B cell (primary cell): ENCODE measurements around the gene CDCA5. TPM values are rescaled to one million over a fixed set of nuclear protein-coding genes. Genes with fewer than 3 reads are reported as not detected.

Experiments used
- ATAC-seq: fragments of 200-7000 bp; cut with Tn5 transposase; one replicate; pipeline ENCODE4 v1.10.0; 2021; ENCODE audit warnings: low read depth, mild to moderate bottlenecking, moderate number of reproducible peaks, moderate library complexity
- CTCF ChIA-PET: fragments of 350-600 bp; sonication (Branson Sonifier 250); formaldehyde crosslinking; loops from one replicate; lab custom pipeline; 2021; ENCODE audit warnings: antibody characterized with exemption, inconsistent platforms; lab: Charles Lee
- POLR2A ChIA-PET: fragments of 350-600 bp; sonication (Branson Sonifier 250); formaldehyde crosslinking; loops from one replicate; lab custom pipeline; 2021; ENCODE audit warnings: antibody characterized with exemption; lab: Charles Lee
- DNase-seq: peaks from one replicate; pipeline ENCODE4 v3.0.0; 2013
- H2AFZ ChIP-seq: 2 replicates; pipeline ENCODE4 v1.6.1; 2012; ENCODE audit warnings: mild to moderate bottlenecking, low read depth, low read length; ENCODE audit not compliant: insufficient read depth, poor library complexity, severe bottlenecking
- H3K27ac ChIP-seq, 2 donors: 1 replicate in 1 of 2; 2 replicates in 1 of 2; pipeline ENCODE4 v1.5.1; 2012 to 2013; ENCODE audit warnings: low read length in 2 of 2, mild to moderate bottlenecking in 2 of 2, moderate library complexity in 1 of 2
- H3K27me3 ChIP-seq, 4 experiments: fragments of 200-600 bp in 1 of 4; sonication (generic) in 1 of 4; replicated peaks in 1 of 4; 1 replicate in 2 of 4; 2 replicates in 2 of 4; pipeline versions ENCODE4 v1.6.1 to v1.7.0; 2013 to 2016; ENCODE audit warnings: low read length in 3 of 4, mild to moderate bottlenecking in 2 of 4, mixed read lengths in 1 of 4, moderate library complexity in 1 of 4; ENCODE audit not compliant: insufficient read depth in 4 of 4, control insufficient read depth in 3 of 4; ENCODE audit errors: control extremely low read depth in 1 of 4
- H3K36me3 ChIP-seq, 2 experiments: replicated peaks in 1 of 2; 1 replicate in 1 of 2; 2 replicates in 1 of 2; pipeline versions ENCODE4 v1.6.1 to v1.7.1; 2013; ENCODE audit warnings: low read length in 1 of 2; ENCODE audit not compliant: insufficient read depth in 2 of 2, control insufficient read depth in 1 of 2; ENCODE audit errors: control extremely low read depth in 1 of 2, extremely low read depth in 1 of 2
- H3K4me1 ChIP-seq, 2 donors: fragments of 200-600 bp in 1 of 2; sonication (generic) in 1 of 2; 1 replicate in 1 of 2; 2 replicates in 1 of 2; pipeline versions ENCODE4 v1.5.1 to v1.6.1; 2013 to 2017; ENCODE audit warnings: low read length in 2 of 2; ENCODE audit not compliant: control insufficient read depth in 2 of 2, insufficient read depth in 2 of 2
- H3K4me2 ChIP-seq: replicated peaks from 2 replicates; pipeline ENCODE3; 2012; ENCODE audit warnings: mild to moderate bottlenecking, low read depth, low read length; ENCODE audit not compliant: poor library complexity, severe bottlenecking
- H3K4me3 ChIP-seq, 5 experiments: fragments of 200-600 bp in 1 of 5; sonication (generic) in 1 of 5; 1 replicate in 3 of 5; 2 replicates in 2 of 5; pipeline versions ENCODE4 v1.5.1 to v1.7.0; 2011 to 2016; ENCODE audit warnings: low read length in 4 of 5, mild to moderate bottlenecking in 4 of 5, low read depth in 2 of 5, control low read depth in 1 of 5, moderate library complexity in 1 of 5; ENCODE audit not compliant: insufficient read depth in 1 of 5; ENCODE audit errors: control extremely low read depth in 1 of 5, extremely low read depth in 1 of 5
- H3K79me2 ChIP-seq: fragments of 200-600 bp; sonication (generic); one replicate; pipeline ENCODE4 v1.6.0; 2016; ENCODE audit warnings: low read length; ENCODE audit not compliant: control insufficient read depth, insufficient read depth
- H3K9ac ChIP-seq: fragments of 200-600 bp; sonication (generic); 2 replicates; pipeline ENCODE4 v1.6.1; 2017; ENCODE audit warnings: mild to moderate bottlenecking, low read length, moderate library complexity
- H3K9me3 ChIP-seq, 3 donors: one replicate each; pipeline versions ENCODE4 v1.6.1 to v1.7.1; 2013; ENCODE audit warnings: low read length in 2 of 3; ENCODE audit not compliant: control insufficient read depth in 2 of 3, insufficient read depth in 1 of 3; ENCODE audit errors: control extremely low read depth in 1 of 3
- H4K20me1 ChIP-seq: 2 replicates; pipeline ENCODE4 v1.6.0; 2012; ENCODE audit warnings: mild to moderate bottlenecking, low read length; ENCODE audit not compliant: insufficient read depth, control insufficient read depth, poor library complexity, severe bottlenecking
- H3K27ac Mint-ChIP-seq: one replicate; pipeline ENCODE4 v1.8.0; 2021; ENCODE audit warnings: mixed read lengths
- H3K27me3 Mint-ChIP-seq: one replicate; pipeline ENCODE4 v1.8.0; 2021; ENCODE audit warnings: mixed read lengths
- H3K4me1 Mint-ChIP-seq: one replicate; pipeline ENCODE4 v1.8.0; 2021; ENCODE audit warnings: mixed read lengths
- H3K4me3 Mint-ChIP-seq: one replicate; pipeline ENCODE4 v1.8.0; 2021; ENCODE audit warnings: mixed read lengths
- H3K9me3 Mint-ChIP-seq: one replicate; pipeline ENCODE4 v1.8.0; 2022; ENCODE audit warnings: mixed read lengths; ENCODE audit not compliant: insufficient read depth
- EZH2 ChIP-seq: IDR thresholded peaks from 2 replicates; pipeline ENCODE4 v1.6.1; 2012; ENCODE audit warnings: borderline replicate concordance, low read depth, mild to moderate bottlenecking, moderate library complexity, low read length; ENCODE audit not compliant: insufficient read depth, poor library complexity, severe bottlenecking
- WGBS: methylation state at CpG from one replicate; pipeline ENCODE4 v1.1.5; 2013; ENCODE audit warnings: missing lambda C conversion rate; ENCODE audit not compliant: insufficient coverage; 5-methylcytosine and 5-hydroxymethylcytosine counted together
- intact Hi-C: fragments of 100-400 bp; cut with micrococcal nuclease; formaldehyde crosslinking; loops from one replicate; pipeline ENCODE4 v1.10.0; 2022
- polyA plus RNA-seq: library from polyadenylated mRNA; depleted of rRNA; stranded (reverse); fragments of >200 nt; gene quantifications from 2 replicates; pipeline ENCODE4 v1.2.3, GENCODE V29; 2012
- total RNA-seq, 2 donors: library from RNA; stranded (reverse); fragments of 120-200 nt in 1 of 2; gene quantifications; 1 replicate in 1 of 2; 2 replicates in 1 of 2; pipeline versions ENCODE4 v1.2.3 to v1.2.4, GENCODE V29; 2013 to 2022
- TF ChIP-seq, protein P1 (sequence below): fragments of 200-600 bp; IDR thresholded peaks from one replicate; pipeline ENCODE4 v1.8.0; 2022; ENCODE audit warnings: antibody characterized with exemption, mild to moderate bottlenecking

CDCA5 gene
- total and polyA plus RNA-seq, 2 donors (not counting 1 experiment from before 2014, with no cell fraction given), result 1.1 to 1.4 TPM

DNA sequence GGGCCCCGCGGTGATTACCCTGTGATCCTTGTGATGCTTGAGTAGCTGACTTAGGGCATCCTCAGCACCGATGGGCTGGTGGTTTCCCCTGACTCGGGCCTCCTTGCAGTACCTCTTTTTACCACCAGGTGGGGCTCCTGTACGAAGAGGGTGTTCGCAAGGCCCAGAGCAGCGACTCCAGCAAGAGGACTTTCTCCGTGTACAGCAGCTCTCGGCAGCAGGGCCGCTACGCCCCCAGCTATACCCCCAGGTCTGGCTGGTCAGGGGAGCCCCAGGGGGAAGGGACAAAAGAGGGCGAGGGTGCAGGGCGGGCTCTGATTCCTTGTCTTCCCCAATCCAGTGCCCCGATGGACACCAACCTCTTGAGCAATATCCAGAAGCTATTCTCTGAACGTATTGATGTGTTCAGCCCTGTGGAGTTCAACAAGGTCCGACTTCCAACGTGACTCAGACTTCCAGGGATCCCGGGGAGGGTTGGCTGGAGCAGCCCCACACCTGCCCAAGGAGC lies 26.6 kb upstream of the CDCA5 start:
- peaks cover 21 to 37% of the 10 kb centered on the region in 2 donors for H3K4me1 ChIP-seq
- H4K20me1 ChIP-seq, result peaks cover 35% of the 10 kb centered on the region
- TF ChIP-seq, protein P1, sequence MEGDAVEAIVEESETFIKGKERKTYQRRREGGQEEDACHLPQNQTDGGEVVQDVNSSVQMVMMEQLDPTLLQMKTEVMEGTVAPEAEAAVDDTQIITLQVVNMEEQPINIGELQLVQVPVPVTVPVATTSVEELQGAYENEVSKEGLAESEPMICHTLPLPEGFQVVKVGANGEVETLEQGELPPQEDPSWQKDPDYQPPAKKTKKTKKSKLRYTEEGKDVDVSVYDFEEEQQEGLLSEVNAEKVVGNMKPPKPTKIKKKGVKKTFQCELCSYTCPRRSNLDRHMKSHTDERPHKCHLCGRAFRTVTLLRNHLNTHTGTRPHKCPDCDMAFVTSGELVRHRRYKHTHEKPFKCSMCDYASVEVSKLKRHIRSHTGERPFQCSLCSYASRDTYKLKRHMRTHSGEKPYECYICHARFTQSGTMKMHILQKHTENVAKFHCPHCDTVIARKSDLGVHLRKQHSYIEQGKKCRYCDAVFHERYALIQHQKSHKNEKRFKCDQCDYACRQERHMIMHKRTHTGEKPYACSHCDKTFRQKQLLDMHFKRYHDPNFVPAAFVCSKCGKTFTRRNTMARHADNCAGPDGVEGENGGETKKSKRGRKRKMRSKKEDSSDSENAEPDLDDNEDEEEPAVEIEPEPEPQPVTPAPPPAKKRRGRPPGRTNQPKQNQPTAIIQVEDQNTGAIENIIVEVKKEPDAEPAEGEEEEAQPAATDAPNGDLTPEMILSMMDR, result peak; percentile 96
- TF ChIP-seq EZH2, result no peak
- DNase-seq (peak; percentile 95), ATAC-seq (peak; percentile 60)
- H3K27me3 ChIP-seq, result no peaks in the 10 kb centered on the region
- H3K27ac Mint-ChIP-seq, result peak overlapping the region; percentile 80
- peak overlapping the region; percentile 65 for H3K4me3 Mint-ChIP-seq
- no peak overlapping the region for H3K27ac ChIP-seq
- H3K9me3 Mint-ChIP-seq, result no peaks in the 10 kb centered on the region
- intact Hi-C loops, result loop anchor here (1.0 to 10.0 kb wide), 10 partner anchors 12 to 504 kb away; partner anchors contain the start of genes ARL2, ATG2A, CDC42BPG and CDC42EP2
- H3K4me2 ChIP-seq, result peak overlapping the region; percentile 99
- WGBS, result 15% methylated on average over 18 of the region's 18 CpGs
- no peaks in the 10 kb centered on the region for H3K27me3 Mint-ChIP-seq
- peaks cover 41% of the 10 kb centered on the region for H3K4me1 Mint-ChIP-seq
- POLR2A ChIA-PET, result interaction anchor here (0.5 to 3.6 kb wide), 8 partner anchors 11 to 259 kb away, joined by 3 to 27 read pairs (median 10); partner anchors contain the start of genes ARL2, CAPN1, FAU and MRPL49
- no peak overlapping the region for H3K9ac ChIP-seq
- peaks cover 49% of the 10 kb centered on the region for H3K79me2 ChIP-seq
- H2AFZ ChIP-seq, result no peak overlapping the region
- no peaks in the 10 kb centered on the region for H3K9me3 ChIP-seq
- CTCF ChIA-PET, result interaction anchor here (0.6 to 7.7 kb wide), 39 partner anchors 10 to 421 kb away, joined by 3 to 118 read pairs (median 5); partner anchors contain the start of genes ARL2, CAPN1, CDC42EP2 and CDCA5
- H3K36me3 ChIP-seq, result peaks cover 0 to 33% of the 10 kb centered on the region in 2 experiments
- no peak overlapping the region for H3K4me3 ChIP-seq
